GM18505 (cell line): ENCODE data around the gene UBAC2.

ENCODE experiments used
- ATAC-seq: cut with Tn5 transposase; IDR thresholded peaks from one replicate; pipeline ENCODE4 v1.9.1; 2021; ENCODE audit not compliant: unreplicated experiment
- POLR2A ChIP-seq: IDR thresholded peaks from 4 replicates; pipeline ENCODE4 v1.6.1; 2011; ENCODE audit warnings: borderline replicate concordance; ENCODE audit not compliant: insufficient read depth, insufficient read length; ENCODE audit errors: extremely low read depth

The UBAC2 gene, protein sequence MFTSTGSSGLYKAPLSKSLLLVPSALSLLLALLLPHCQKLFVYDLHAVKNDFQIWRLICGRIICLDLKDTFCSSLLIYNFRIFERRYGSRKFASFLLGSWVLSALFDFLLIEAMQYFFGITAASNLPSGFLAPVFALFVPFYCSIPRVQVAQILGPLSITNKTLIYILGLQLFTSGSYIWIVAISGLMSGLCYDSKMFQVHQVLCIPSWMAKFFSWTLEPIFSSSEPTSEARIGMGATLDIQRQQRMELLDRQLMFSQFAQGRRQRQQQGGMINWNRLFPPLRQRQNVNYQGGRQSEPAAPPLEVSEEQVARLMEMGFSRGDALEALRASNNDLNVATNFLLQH

DNA sequence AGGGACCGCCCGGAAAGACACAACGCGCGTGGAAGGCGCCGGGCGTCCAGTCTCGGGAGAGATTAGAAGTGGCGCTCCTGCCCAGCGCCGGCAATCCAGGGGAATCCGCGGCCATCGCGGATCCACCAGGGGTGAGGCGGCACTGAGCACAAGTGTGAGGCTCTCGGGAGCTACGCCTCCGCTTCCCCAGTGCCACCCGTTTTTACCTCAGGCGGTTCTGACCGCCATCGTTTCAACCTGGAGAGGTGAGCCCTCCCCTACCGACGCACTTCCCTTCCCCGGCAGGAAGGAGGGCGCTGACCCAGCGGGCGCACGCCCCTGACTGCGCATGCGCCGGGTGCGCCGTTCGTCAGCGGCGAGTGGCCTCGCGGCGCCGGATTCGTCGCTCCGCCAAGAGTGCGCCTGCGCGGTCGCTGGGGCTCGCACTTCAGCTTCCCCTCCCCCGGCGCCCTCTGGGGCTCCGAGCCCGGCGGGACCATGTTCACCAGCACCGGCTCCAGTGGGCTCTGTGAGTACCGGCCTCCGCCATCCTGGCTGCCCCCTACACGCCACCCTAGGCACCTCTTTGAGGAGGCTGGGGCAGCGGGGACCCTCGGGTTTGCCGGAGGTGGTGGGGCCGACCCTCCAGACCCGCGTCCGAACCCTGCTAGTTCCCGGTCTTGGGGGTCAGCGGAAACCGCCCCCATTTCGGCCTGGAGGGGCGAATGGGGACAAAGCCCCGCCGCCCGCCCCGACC lies at the start of gene UBAC2:
UBAC2 (plus strand) TSS at position 423 of the 736 bp plus-strand sequence; CDS start at position 478, 55 bp downstream.
- ATAC-seq, result peak; percentile 72
- TF ChIP-seq POLR2A, result peak; percentile 97

DNA sequence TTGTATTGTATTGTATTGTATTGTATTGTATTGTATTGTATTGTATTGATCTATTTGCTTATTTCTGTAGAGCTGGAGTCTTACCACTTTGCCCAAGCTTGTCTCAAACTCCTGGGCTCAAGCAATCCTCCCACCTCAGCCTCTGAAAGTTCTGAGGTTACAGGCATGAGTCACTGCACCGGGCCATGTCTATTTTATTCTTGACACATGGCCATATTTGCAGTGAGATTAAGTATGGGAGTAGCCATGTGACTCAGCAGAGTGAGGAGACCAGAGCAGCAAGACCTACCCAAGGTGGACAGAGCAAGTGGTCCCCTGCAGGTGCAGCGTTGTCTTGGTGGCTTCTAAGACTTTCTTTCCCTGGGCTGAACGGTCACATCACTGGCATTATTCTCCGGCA lies 49.1 kb upstream of the UBAC2 start:
- ATAC-seq, result peak; percentile 88
- no peak for TF ChIP-seq POLR2A

DNA sequence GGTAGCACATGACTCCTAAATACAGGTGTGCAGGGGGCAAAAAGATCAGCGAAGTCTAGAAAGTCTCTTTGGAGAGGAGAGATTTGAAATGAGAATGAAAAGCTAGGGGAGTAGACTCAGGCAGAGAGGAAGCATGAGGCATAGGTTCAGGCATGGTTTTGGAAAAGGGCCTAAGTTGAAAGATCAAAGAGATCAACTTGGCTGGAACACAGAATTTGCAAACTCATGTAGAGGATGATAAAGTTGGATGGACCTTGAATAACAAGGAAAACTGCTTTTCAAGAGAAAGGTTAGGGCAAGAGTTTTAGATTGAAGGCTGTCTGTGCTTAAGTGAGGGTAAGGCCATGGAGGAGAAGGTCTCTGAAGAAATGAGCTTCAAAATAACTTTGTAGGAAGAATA lies 47.4 kb upstream of the UBAC2 start:
- no peak for ATAC-seq

DNA sequence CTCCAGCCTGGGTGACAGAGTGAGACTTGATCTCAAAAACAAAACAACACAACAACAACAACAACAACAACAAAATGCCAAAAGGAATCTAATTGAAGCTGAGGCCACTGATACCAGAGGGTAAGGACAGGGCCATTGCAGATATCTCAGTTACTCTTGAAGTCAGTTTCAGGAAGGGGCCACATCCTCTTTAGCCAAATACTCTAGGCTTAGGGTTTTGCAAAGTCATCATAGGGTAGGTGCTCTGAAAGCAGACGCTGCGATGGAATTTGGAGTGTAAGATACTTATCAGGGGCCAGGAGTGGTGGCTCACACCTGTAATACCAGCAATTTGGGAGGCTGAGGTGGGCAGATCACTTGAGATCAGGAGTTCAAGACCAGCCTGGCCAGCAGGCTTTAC lies 46.6 kb upstream of the UBAC2 start:
- no peak for TF ChIP-seq POLR2A
- ATAC-seq, result no peak

More for the DNA sequence above, 47.4 kb upstream of the UBAC2 start:
- TF ChIP-seq POLR2A, result no peak

DNA sequence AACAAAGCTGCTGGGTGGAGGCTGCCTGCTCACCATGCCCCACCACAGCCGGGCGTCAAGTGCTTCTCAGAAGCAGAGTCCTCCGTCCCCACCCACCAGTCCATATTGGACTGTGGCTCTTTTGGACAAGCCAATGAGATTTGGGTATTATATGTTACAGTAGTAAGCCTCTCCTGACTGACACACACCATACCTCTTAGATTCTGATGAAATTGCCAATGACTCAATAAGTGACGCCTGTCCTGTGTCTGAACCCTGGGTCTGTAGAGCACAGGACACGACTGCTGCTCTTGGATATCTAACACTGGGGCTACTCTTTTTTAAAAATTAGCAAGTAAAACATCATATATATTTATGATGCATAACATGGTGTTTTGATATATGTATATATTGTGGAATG lies 44.8 kb upstream of the UBAC2 start:
- ATAC-seq, result no peak
- no peak for TF ChIP-seq POLR2A

DNA sequence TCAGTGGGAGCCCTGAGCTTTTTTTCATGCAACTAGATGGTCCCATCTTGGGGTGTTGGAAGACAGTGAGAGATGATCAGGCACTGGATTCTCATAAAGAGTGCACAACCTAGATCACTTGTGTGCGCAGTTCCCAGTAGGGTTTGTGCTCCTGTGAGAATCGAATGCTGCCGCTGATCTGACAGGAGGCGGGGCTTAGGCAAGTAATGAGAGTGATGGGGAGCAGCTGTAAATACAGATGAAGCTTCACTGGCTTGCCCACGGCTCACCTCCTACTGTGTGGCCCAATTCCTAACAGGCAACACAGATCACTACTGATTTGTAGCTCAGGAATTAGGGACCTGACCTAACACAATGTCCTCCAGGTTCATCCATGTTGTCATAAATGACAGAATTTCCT lies 43.6 kb upstream of the UBAC2 start:
- ATAC-seq, result no peak
- no peak for TF ChIP-seq POLR2A

DNA sequence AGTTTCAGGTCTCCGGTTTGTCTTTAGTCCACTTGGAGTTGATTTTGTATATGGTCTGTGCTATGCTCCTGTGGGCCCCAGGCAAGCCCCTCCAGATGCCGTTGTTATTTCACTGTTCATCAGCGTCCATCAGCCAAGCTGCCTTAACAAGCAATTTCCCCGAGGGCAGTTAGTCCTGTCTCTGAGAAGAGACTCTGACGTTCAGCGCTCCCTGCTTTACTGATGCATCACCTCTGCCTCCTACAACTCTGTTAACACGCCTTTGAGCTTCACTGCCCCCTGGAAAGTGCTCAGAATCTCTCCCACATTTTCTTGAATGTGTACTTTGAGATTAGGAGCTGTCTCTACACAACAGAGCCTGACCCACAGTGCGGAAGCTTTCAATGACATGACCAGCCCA lies 41.8 kb upstream of the UBAC2 start:
- ATAC-seq, result no peak
- TF ChIP-seq POLR2A, result no peak

DNA sequence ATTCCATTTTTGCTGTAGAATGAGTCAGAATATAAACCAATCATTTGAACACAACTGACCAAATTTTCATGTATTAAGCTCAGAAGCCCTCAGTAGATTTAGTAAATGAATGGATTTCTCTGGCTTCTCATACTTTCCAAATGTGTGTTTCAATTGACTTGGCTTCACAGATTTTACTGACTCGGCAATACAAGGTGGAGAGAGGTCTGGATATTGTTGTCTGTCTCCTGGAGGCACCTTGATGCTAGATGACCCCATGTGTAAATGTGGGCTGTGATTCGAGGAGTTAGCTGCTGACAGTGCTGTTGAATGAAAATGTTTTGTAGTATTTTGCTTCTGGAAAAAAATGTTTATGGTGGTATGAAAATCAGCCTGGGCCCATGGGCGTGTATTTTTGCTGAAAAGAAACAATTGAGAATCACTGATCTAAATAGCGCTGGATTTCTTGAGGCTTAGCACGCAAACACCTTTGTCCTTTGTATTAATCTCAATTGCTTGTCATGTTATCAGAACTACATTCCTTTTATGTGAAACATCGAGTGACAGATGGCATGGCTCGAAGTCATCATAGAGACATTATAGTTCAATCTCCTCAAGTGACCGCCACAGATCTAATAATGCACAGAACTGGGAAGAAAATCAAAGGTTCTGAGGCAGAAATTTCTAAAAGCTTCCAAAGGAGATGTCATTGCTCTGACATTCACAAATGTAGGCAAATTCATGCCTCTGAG lies 41.2 kb upstream of the UBAC2 start:
- TF ChIP-seq POLR2A, result no peak
- no peak for ATAC-seq

DNA sequence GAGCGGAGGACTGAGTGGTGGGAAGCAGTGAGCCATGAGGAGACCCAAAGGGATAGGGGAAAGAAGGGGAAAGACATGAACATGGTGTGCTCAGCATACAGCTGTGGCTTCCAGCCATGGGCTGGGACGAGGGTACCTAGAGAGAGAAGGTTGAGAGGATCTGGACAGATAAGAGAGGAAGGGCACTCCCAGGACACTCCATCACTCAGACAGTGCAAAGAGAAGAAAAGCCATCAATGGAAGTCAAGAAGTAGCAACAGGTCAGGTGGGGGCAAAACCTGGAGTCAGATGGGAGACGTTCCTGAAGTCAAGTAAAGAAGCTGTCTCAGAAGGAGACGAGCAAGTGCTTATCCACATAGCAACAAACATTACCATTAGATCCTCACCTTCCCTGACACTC lies 40.2 kb upstream of the UBAC2 start:
- TF ChIP-seq POLR2A, result no peak
- ATAC-seq, result no peak

DNA sequence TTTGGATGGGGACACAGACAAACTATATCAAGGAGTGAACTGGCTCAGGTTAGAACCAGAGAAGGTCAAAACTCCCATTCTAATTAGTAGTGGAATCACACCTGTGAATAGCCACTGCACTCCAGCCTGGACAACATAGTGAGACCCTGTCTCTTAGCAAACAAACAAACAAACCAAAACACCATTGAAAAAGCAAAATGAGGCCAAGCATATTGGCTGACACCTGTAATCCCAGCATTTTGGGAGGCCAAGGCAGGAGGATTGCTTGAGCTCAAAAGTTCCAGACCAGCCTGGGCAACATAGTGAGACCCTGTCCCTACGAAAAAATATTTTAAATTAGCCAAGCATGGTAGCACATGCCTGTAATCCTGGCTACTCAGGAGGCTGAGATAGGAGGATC lies 39.1 kb upstream of the UBAC2 start:
- no peak for TF ChIP-seq POLR2A
- ATAC-seq, result no peak

DNA sequence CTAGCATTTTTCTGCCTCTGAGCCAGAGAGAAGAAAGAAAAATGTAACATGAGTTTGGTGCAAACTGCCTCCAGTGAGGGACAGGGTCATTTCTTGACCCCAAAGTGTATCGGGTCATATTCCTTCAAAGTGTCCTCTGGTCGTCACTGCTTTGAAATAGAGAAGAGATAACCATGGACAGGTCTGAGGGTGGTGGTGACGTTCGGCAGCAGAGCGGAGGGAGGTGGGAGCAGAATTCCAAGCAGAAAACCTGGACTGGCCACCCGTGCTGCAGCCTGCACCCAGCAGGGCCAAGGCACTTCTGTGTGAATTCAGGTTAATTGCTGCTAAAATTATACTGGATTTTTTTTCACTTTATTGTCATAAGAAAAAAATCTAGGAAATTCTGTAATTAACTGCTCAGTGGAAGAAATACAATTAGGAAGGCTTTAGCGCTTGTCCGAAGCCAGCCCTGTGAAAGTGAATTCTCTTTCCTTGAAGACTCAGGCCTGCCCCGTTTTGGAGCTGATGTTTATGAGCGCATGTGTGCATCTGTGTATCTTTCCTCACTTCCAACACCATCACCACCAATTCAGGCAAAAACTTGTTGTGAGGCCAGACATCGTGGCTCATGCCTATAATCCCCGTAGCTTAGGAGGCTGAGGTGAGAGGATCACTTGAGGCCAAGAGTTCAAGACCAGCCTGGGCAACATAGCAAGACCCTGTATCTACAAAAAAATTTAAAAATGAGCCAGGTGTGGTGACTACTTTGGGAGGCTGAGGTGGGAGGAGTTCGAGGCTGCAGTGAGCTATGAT lies 37.9 kb upstream of the UBAC2 start:
- no peak for ATAC-seq
- no peak for TF ChIP-seq POLR2A

DNA sequence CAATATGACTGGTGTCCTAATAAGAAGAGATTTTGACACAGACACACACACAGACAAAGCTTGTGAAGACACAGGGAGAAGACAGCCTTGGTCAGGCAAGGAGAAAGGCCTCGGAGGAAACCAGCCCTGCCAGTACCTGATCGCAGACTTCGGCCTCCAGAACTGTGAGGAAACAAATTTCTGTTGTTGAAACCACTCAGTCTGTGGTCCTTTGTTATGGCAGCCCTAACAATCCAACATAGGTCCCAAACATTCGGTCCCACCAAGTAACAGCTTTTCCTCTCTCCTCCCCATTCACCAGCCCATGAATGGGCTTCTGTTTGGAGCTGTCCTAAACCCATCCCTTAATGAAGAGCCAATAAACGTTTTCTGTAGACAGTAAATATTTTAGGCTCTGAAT lies 36.4 kb upstream of the UBAC2 start:
- no peak for TF ChIP-seq POLR2A
- ATAC-seq, result no peak
